ENCODE data around the gene ZNF70. TPM values are rescaled to one million over a fixed set of nuclear protein-coding genes. Genes with fewer than 3 reads are reported as not detected.

ZNF70 gene
- total RNA-seq, 1 experiment from 2014 or later, result 3.2 TPM

- Histone ChIP-seq H3K27me3 (ENCODE audit: insufficient read depth, low read length) (no peaks in the 10 kb centered on the region), H3K9me3 (ENCODE audit: control insufficient read depth in 1 of 2, insufficient read depth in 1 of 2, low read depth in 1 of 2, low read length in 2 of 2) (no peaks in the 10 kb centered on the region), H3K9ac (ENCODE audit: low read length) (peak overlapping the region; percentile 98), H3K4me3 (replicated peaks in 1 of 2; ENCODE audit: low read depth in 1 of 2, low read length in 2 of 2) (peak overlapping the region; percentile 77 to 89), H3K36me3 (ENCODE audit: control insufficient read depth in 1 of 2, insufficient read depth in 2 of 2, low read length in 2 of 2) (0 out of 4 replicates have a peak, but pooled peaks cover 0 to 5% of the 10 kb centered on the region in 2 experiments), H3K4me1 (ENCODE audit: control insufficient read depth in 1 of 2, insufficient read depth in 2 of 2, low read length in 2 of 2) (peaks cover 14 to 25% of the 10 kb centered on the region in 2 experiments; a peak in 3 of 4 replicates), H3K79me2 (ENCODE audit: insufficient read depth, low read length) (peaks cover 56% of the 10 kb centered on the region), H4K20me1 (ENCODE audit: insufficient read depth) (peaks cover 8% of the 10 kb centered on the region; the same call in 1 of the 2 replicates), H3K9me2 (ENCODE audit: insufficient read depth) (no peaks in the 10 kb centered on the region), H3K27ac (ENCODE audit: low read depth, low read length) (peak overlapping the region; percentile 98), H2AFZ (ENCODE audit: low read depth, low read length, poor library complexity, severe bottlenecking) (no peak overlapping the region), H3K4me2 (ENCODE audit: low read length) (peak overlapping the region; percentile 92)
- TSS peak; percentile 62 for BruUV-seq (replicated peaks)
- ChIA-PET CTCF (no interaction called here), RAD21 (ENCODE audit: low non-redundant PET in 1 of 2, low total read pairs in 2 of 2, uncharacterized antibody in 2 of 2, unreplicated experiment in 2 of 2) (no interaction called here), POLR2A (interaction anchor here (2.6 kb wide), 1 partner anchor 17 kb away, joined by 8 read pairs; no protein-coding TSS in a partner anchor)
- no peak for TF ChIP-seq CBX3 (IDR thresholded peaks at IDR 0.05; ENCODE audit: low read depth)
- TF ChIP-seq RAD21 (IDR thresholded peaks at IDR 0.05; ENCODE audit: low read depth), result no peak
- TF ChIP-seq TCF7L2 (IDR thresholded peaks at IDR 0.05; ENCODE audit: borderline replicate concordance, extremely low read depth, insufficient read depth, insufficient read length), result no peak
- no peak for TF ChIP-seq CTCF (IDR thresholded peaks at IDR 0.05 in 2 of 3, conservative IDR thresholded peaks at IDR 0.05 in 1 of 3; ENCODE audit: borderline replicate concordance in 1 of 3, insufficient read depth in 1 of 3, low read depth in 2 of 3, low read length in 2 of 3)
- no peak for TF ChIP-seq MAX (IDR thresholded peaks at IDR 0.05)
- no peak for TF ChIP-seq FOSL1 (IDR thresholded peaks at IDR 0.05; ENCODE audit: low read depth)
- TF ChIP-seq REST (IDR thresholded peaks at IDR 0.05; ENCODE audit: low read depth), result no peak
- TF ChIP-seq EZH2phosphoT487 (IDR thresholded peaks at IDR 0.05; ENCODE audit: borderline replicate concordance), result no peak
- no peak for TF ChIP-seq POLR2AphosphoS5 (IDR thresholded peaks at IDR 0.05; ENCODE audit: low read depth, low read length)
- no peak for TF ChIP-seq EGR1 (IDR thresholded peaks at IDR 0.05; ENCODE audit: low read depth)
- TF ChIP-seq SP1 (IDR thresholded peaks at IDR 0.05; ENCODE audit: low read depth), result no peak
- TF ChIP-seq SIN3A (IDR thresholded peaks at IDR 0.05; ENCODE audit: low read depth), result no peak
- no peak for TF ChIP-seq POLR2A (IDR thresholded peaks at IDR 0.05; ENCODE audit: borderline replicate concordance, extremely low read depth, insufficient read depth, insufficient read length)
- no peak for TF ChIP-seq ATF3 (IDR thresholded peaks at IDR 0.05)
- TF ChIP-seq EZH2 (IDR thresholded peaks at IDR 0.05), result no peak
- TF ChIP-seq JUND (IDR thresholded peaks at IDR 0.05), result no peak
- intact Hi-C loops (cut with micrococcal nuclease), result no loop called here
- DNase-seq (ENCODE audit: low read depth, low spot score), result no peak
- no peak for ATAC-seq
Measured at GRCh38 chr22:23787910-23788309, 37.0 kb upstream of the ZNF70 start.
